Smooth muscle cell of bladder (primary cell): ENCODE results near the gene RAB30. TPM values are rescaled to one million over a fixed set of nuclear protein-coding genes. Genes with fewer than 3 reads are reported as not detected.

Experiments
- total RNA-seq: library from RNA; depleted of rRNA; stranded (reverse); fragments of >200 nt; gene quantifications from 2 replicates; pipeline ENCODE4 v1.2.3, GENCODE V29; 2014

The RAB30 gene
- 16.9 and 23.8 TPM in 2 replicates for total RNA-seq

GRCh38 chr11:83071567-83072349 is at the start of gene RAB30:
Gene RAB30 (minus strand): TSS chr11:83071897. CDS start chr11:82997316, 74,581 bp downstream.

Other genes starting within 250 kb of the RAB30 start
- 43.1 and 82.3 TPM in 2 replicates for gene PRCP, start 171.5 kb downstream of the RAB30 start, total RNA-seq
- 0.28 and 0.65 TPM in 2 replicates for gene DDIAS, start 170.2 kb downstream of the RAB30 start, total RNA-seq
- gene PCF11, start 85.2 kb upstream of the RAB30 start, total RNA-seq: 24.3 and 28.8 TPM in 2 replicates
- 13.1 and 21.4 TPM in 2 replicates for gene ANKRD42, start 121.8 kb upstream of the RAB30 start, total RNA-seq
- gene CCDC90B, start 214.5 kb upstream of the RAB30 start, total RNA-seq: 53.5 and 59.1 TPM in 2 replicates